Parathyroid adenoma (tissue), 2 donors: ENCODE measurements around the gene SDR42E2.
"Not testable (repeated sequence)": the region's sequence is repeated elsewhere in the genome, so short reads cannot be mapped to it uniquely, and the experiment has no call there.

ENCODE experiments used
- H2AFZ ChIP-seq: fragments of 300-600 bp; sonication (generic); one replicate; pipeline ENCODE4 v1.7.0; 2017; ENCODE audit warnings: antibody characterized with exemption, mild to moderate bottlenecking
- H3K27ac ChIP-seq: fragments of 300-600 bp; sonication (generic); one replicate; pipeline ENCODE4 v1.7.0; 2017
- H3K27me3 ChIP-seq: fragments of 300-600 bp; sonication (generic); one replicate; pipeline ENCODE4 v1.7.0; 2017; ENCODE audit warnings: low read length; ENCODE audit not compliant: control insufficient read depth, insufficient read depth
- H3K36me3 ChIP-seq: fragments of 300-600 bp; sonication (generic); one replicate; pipeline ENCODE4 v1.7.0; 2017; ENCODE audit warnings: low read length; ENCODE audit not compliant: control insufficient read depth, insufficient read depth
- H3K4me1 ChIP-seq: fragments of 300-600 bp; sonication (generic); one replicate; pipeline ENCODE4 v1.7.0; 2017; ENCODE audit warnings: control low read depth
- H3K4me2 ChIP-seq: fragments of 300-600 bp; sonication (generic); one replicate; pipeline ENCODE4 v1.7.0; 2017; ENCODE audit warnings: low read length
- H3K4me3 ChIP-seq: fragments of 300-600 bp; sonication (generic); one replicate; pipeline ENCODE4 v1.7.0; 2017; ENCODE audit warnings: low read depth, low read length
- H3K79me2 ChIP-seq: fragments of 300-600 bp; sonication (generic); one replicate; pipeline ENCODE4 v1.7.0; 2017; ENCODE audit warnings: control low read depth
- H3K9ac ChIP-seq: fragments of 300-600 bp; sonication (generic); one replicate; pipeline ENCODE4 v1.7.0; 2017; ENCODE audit warnings: mild to moderate bottlenecking
- H3K9me3 ChIP-seq: fragments of 300-600 bp; sonication (generic); one replicate; pipeline ENCODE4 v1.7.0; 2017; ENCODE audit warnings: low read length; ENCODE audit not compliant: control insufficient read depth
- CTCF ChIP-seq: fragments of 300-600 bp; sonication (generic); IDR thresholded peaks from one replicate; pipeline ENCODE4 v1.7.0; 2017; ENCODE audit warnings: antibody characterized with exemption, mild to moderate bottlenecking
- donor health status: primary hyperparathyroidism.

Gene SDR42E2

GRCh38 chr16:22171953-22172352 lies 9.6 kb downstream of the SDR42E2 start:
- Histone ChIP-seq H3K4me1 (no peaks in the 10 kb centered on the region), H3K36me3 (no peaks in the 10 kb centered on the region), H3K9ac (no peak overlapping the region), H3K27ac (no peak overlapping the region), H3K4me3 (no peak overlapping the region), H3K9me3 (no peaks in the 10 kb centered on the region), H2AFZ (no peak overlapping the region), H3K79me2 (no peaks in the 10 kb centered on the region), H3K4me2 (no peak overlapping the region), H3K27me3 (no peaks in the 10 kb centered on the region)
- TF ChIP-seq CTCF = no peak

GRCh38 chr16:22172642-22173041 lies 10.3 kb downstream of the SDR42E2 start:
- H3K36me3 ChIP-seq, H3K4me1 ChIP-seq, H3K27me3 ChIP-seq, H3K9ac ChIP-seq, H3K27ac ChIP-seq, H3K4me3 ChIP-seq, H3K4me2 ChIP-seq, H2AFZ ChIP-seq, H3K79me2 ChIP-seq, H3K9me3 ChIP-seq: not testable (repeated sequence)

GRCh38 chr16:22174642-22175041 lies 12.3 kb downstream of the SDR42E2 start:
- H3K9me3 ChIP-seq = no peaks in the 10 kb centered on the region
- H3K79me2 ChIP-seq = no peaks in the 10 kb centered on the region

GRCh38 chr16:22177968-22178930 lies 15.9 kb downstream of the SDR42E2 start:
- Histone ChIP-seq H2AFZ (no peak overlapping the region), H3K4me2 (no peak overlapping the region), H3K27me3 (no peaks in the 10 kb centered on the region), H3K36me3 (no peaks in the 10 kb centered on the region), H3K79me2 (no peaks in the 10 kb centered on the region), H3K9me3 (no peaks in the 10 kb centered on the region), H3K4me1 (no peaks in the 10 kb centered on the region), H3K27ac (no peak overlapping the region), H3K4me3 (no peak overlapping the region), H3K9ac (no peak overlapping the region)
- no peak for TF ChIP-seq CTCF

More at GRCh38 chr16:22174642-22175041, 12.3 kb downstream of the SDR42E2 start:
- no peak overlapping the region for H3K9ac ChIP-seq
- H3K4me3 ChIP-seq = no peak overlapping the region
- no peak overlapping the region for H3K27ac ChIP-seq
- no peaks in the 10 kb centered on the region for H3K4me1 ChIP-seq
- H2AFZ ChIP-seq = peak overlapping the region; percentile 84
- H3K27me3 ChIP-seq = no peaks in the 10 kb centered on the region
- H3K4me2 ChIP-seq = no peak overlapping the region
- H3K36me3 ChIP-seq = no peaks in the 10 kb centered on the region
- no peak for TF ChIP-seq CTCF

- Histone ChIP-seq H3K9ac (no peak overlapping the region), H3K4me1 (no peaks in the 10 kb centered on the region), H3K36me3 (no peaks in the 10 kb centered on the region), H2AFZ (no peak overlapping the region), H3K4me2 (no peak overlapping the region), H3K79me2 (no peaks in the 10 kb centered on the region), H3K27me3 (no peaks in the 10 kb centered on the region), H3K4me3 (no peak overlapping the region), H3K9me3 (no peaks in the 10 kb centered on the region), H3K27ac (no peak overlapping the region)
- no peak for TF ChIP-seq CTCF
These were observed 19.1 kb downstream of the SDR42E2 start for GRCh38 chr16:22181426-22181825.
